Measurements from ENCODE around the gene ZNF536. TPM values are rescaled to one million over a fixed set of nuclear protein-coding genes. Genes with fewer than 3 reads are reported as not detected.

Gene ZNF536
- total and polyA plus RNA-seq, 8 donors: 0.44 to 13.4 (median 1.1) TPM; not detected in 1

DNA sequence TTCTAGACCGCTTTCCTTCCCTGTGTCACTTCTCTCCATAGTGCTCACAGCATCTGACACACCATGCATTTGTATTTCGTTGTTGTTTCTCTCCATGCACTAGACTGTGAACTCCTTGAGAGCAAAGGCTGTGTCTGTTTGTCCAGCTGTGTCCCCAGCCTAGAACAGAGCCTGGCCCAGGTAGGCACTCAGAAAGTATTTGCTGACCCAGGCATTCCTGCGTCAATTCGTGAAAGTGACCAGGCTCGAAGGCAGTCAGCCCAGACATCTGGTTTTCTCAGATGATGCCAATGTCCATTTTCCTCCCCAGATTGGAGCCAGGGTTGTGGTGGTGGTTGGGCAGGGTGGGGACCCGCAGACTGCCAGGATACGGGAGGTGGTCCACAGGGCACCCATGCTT lies 164.8 kb downstream of the ZNF536 start:
- DNase-seq: no peak
- WGBS, 5 donors: 81 to 87% (median 84%) methylated on average over 7 of the region's 7 CpGs

DNA sequence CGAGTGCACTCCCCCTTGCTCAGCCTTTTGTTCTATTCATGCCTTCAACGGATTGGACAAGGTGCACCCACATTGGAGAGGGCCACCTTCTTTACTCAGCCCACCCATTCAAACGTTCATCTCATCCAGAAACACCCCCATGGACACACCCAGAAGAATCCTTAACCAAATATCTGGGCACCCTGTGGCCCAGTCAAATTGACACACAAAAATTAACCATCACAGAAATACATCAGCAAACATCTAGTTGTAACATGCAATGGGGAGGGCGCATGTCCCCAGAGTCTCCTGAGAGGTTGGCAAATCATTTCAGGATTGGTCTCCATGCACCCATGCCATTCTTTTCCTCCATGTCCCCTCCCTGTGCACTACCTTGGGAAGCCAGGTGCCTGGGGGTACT lies 167.1 kb downstream of the ZNF536 start:
- no peaks in the 10 kb centered on the region for H3K36me3 ChIP-seq
- no peak for DNase-seq
- TF ChIP-seq POLR2A (IDR thresholded peaks at IDR 0.05) (no peak), POLR2AphosphoS5 (IDR thresholded peaks at IDR 0.05) (no peak), EP300 (IDR thresholded peaks at IDR 0.05) (no peak)
- TF ChIP-seq, protein P1, sequence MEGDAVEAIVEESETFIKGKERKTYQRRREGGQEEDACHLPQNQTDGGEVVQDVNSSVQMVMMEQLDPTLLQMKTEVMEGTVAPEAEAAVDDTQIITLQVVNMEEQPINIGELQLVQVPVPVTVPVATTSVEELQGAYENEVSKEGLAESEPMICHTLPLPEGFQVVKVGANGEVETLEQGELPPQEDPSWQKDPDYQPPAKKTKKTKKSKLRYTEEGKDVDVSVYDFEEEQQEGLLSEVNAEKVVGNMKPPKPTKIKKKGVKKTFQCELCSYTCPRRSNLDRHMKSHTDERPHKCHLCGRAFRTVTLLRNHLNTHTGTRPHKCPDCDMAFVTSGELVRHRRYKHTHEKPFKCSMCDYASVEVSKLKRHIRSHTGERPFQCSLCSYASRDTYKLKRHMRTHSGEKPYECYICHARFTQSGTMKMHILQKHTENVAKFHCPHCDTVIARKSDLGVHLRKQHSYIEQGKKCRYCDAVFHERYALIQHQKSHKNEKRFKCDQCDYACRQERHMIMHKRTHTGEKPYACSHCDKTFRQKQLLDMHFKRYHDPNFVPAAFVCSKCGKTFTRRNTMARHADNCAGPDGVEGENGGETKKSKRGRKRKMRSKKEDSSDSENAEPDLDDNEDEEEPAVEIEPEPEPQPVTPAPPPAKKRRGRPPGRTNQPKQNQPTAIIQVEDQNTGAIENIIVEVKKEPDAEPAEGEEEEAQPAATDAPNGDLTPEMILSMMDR (IDR thresholded peaks at IDR 0.05): no peak
- no peak overlapping the region for H3K4me3 ChIP-seq
- no peaks in the 10 kb centered on the region for H3K4me1 ChIP-seq
- H3K9me3 ChIP-seq: no peaks in the 10 kb centered on the region
- intact Hi-C loops (cut with DNase I; ENCODE audit: low total_unique reads): no loop called here
- 68 to 84% (median 73%) methylated on average over 4 of the region's 4 CpGs for WGBS, 5 donors
- peaks cover 0 to 14% (median 0%) of the 10 kb centered on the region in 3 donors for H3K27me3 ChIP-seq
- H3K27ac ChIP-seq: no peak overlapping the region

More for the DNA sequence above, 164.8 kb downstream of the ZNF536 start:
- Histone ChIP-seq H3K27me3 (peaks cover 0 to 14% (median 0%) of the 10 kb centered on the region in 3 donors), H3K4me3 (no peak overlapping the region), H3K27ac (no peak overlapping the region), H3K36me3 (no peaks in the 10 kb centered on the region), H3K4me1 (no peaks in the 10 kb centered on the region), H3K9me3 (no peaks in the 10 kb centered on the region)
- intact Hi-C loops (cut with DNase I; ENCODE audit: low total_unique reads): no loop called here
- TF ChIP-seq, protein P1 (IDR thresholded peaks at IDR 0.05): no peak
- no peak for TF ChIP-seq EP300 (IDR thresholded peaks at IDR 0.05)
- no peak for TF ChIP-seq POLR2AphosphoS5 (IDR thresholded peaks at IDR 0.05)
- TF ChIP-seq POLR2A (IDR thresholded peaks at IDR 0.05): no peak

DNA sequence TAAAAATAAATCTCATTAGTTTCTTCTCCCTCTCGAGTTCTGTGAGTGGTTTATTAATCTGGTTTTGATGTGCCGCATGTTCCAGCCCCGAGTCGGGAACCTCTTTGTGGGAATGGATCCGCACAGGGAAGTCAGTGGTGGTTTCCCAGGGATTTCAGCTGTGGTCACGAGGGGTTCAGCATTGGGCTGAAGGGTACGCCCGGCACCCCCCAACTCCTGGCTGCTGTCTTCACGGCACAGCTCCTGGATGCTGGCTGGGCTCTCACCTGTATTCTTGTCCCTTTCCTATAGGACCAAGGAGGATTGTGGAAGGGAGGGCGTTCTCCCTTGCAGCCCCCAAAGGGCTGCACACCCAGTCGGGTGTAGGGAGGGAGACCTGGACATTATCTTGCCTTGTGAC lies 167.8 kb downstream of the ZNF536 start:
- intact Hi-C loops (cut with DNase I; ENCODE audit: low total_unique reads): no loop called here
- H3K4me3 ChIP-seq: no peak overlapping the region
- H3K4me1 ChIP-seq: no peaks in the 10 kb centered on the region
- no peak for DNase-seq
- H3K36me3 ChIP-seq: no peaks in the 10 kb centered on the region
- H3K27ac ChIP-seq: no peak overlapping the region
- H3K9me3 ChIP-seq: no peaks in the 10 kb centered on the region
- H3K27me3 ChIP-seq: peaks cover 0 to 14% (median 0%) of the 10 kb centered on the region in 3 donors
- 86 to 91% (median 86%) methylated on average over 10 to 11 of the region's 11 CpGs for WGBS, 5 donors
- TF ChIP-seq, protein P1 (IDR thresholded peaks at IDR 0.05): no peak
- TF ChIP-seq POLR2A (IDR thresholded peaks at IDR 0.05) (no peak), EP300 (IDR thresholded peaks at IDR 0.05) (no peak), POLR2AphosphoS5 (IDR thresholded peaks at IDR 0.05) (no peak)

DNA sequence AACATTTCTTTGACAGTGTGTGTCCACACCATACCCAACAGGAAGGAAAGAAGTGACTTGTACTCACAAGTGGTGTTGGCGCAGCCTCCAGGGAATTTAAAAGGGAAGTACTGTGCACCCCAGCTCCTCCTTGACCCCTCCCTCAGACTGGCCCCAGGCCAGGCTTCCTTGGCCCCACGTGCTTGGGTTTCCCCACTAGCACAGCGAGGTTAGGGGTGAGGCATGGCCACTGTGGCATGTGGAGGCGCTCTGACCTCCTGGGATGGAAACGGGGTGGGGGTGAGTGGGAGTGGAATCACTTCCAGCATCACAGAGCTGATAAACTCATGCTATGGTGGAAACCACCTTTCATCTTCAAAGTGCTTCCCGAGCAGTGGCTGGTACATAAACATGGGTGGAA lies 168.6 kb downstream of the ZNF536 start:
- H3K9me3 ChIP-seq: no peaks in the 10 kb centered on the region
- peaks cover 0 to 14% (median 0%) of the 10 kb centered on the region in 3 donors for H3K27me3 ChIP-seq
- H3K27ac ChIP-seq: no peak overlapping the region
- H3K4me1 ChIP-seq: no peaks in the 10 kb centered on the region
- 59 to 79% (median 72%) methylated on average over 6 of the region's 6 CpGs for WGBS, 5 donors
- no peak for TF ChIP-seq POLR2AphosphoS5 (IDR thresholded peaks at IDR 0.05)
- TF ChIP-seq EP300 (IDR thresholded peaks at IDR 0.05): no peak
- TF ChIP-seq, protein P1 (IDR thresholded peaks at IDR 0.05): no peak
- no peak for TF ChIP-seq POLR2A (IDR thresholded peaks at IDR 0.05)
- DNase-seq: no peak
- intact Hi-C loops (cut with DNase I; ENCODE audit: low total_unique reads): no loop called here
- H3K36me3 ChIP-seq: no peaks in the 10 kb centered on the region
- no peak overlapping the region for H3K4me3 ChIP-seq
